B cell (primary cell): Measurements from ENCODE around the gene ANKRD52. TPM values are rescaled to one million over a fixed set of nuclear protein-coding genes. Genes with fewer than 3 reads are reported as not detected.

ENCODE experiments used
- ATAC-seq: fragments of 200-7000 bp; cut with Tn5 transposase; one replicate; pipeline ENCODE4 v1.10.0; 2021; ENCODE audit warnings: low read depth, mild to moderate bottlenecking, moderate number of reproducible peaks, moderate library complexity
- CTCF ChIA-PET: fragments of 350-600 bp; sonication (Branson Sonifier 250); formaldehyde crosslinking; loops from one replicate; lab custom pipeline; 2021; ENCODE audit warnings: antibody characterized with exemption, inconsistent platforms; lab: Charles Lee
- POLR2A ChIA-PET: fragments of 350-600 bp; sonication (Branson Sonifier 250); formaldehyde crosslinking; loops from one replicate; lab custom pipeline; 2021; ENCODE audit warnings: antibody characterized with exemption; lab: Charles Lee
- DNase-seq: peaks from one replicate; pipeline ENCODE4 v3.0.0; 2013
- H2AFZ ChIP-seq: 2 replicates; pipeline ENCODE4 v1.6.1; 2012; ENCODE audit warnings: mild to moderate bottlenecking, low read depth, low read length; ENCODE audit not compliant: insufficient read depth, poor library complexity, severe bottlenecking
- H3K27ac ChIP-seq, 2 donors: 1 replicate in 1 of 2; 2 replicates in 1 of 2; pipeline ENCODE4 v1.5.1; 2012 to 2013; ENCODE audit warnings: low read length in 2 of 2, mild to moderate bottlenecking in 2 of 2, moderate library complexity in 1 of 2
- H3K27me3 ChIP-seq, 4 experiments: fragments of 200-600 bp in 1 of 4; sonication (generic) in 1 of 4; replicated peaks in 1 of 4; 1 replicate in 2 of 4; 2 replicates in 2 of 4; pipeline versions ENCODE4 v1.6.1 to v1.7.0; 2013 to 2016; ENCODE audit warnings: low read length in 3 of 4, mild to moderate bottlenecking in 2 of 4, mixed read lengths in 1 of 4, moderate library complexity in 1 of 4; ENCODE audit not compliant: insufficient read depth in 4 of 4, control insufficient read depth in 3 of 4; ENCODE audit errors: control extremely low read depth in 1 of 4
- H3K36me3 ChIP-seq, 2 experiments: replicated peaks in 1 of 2; 1 replicate in 1 of 2; 2 replicates in 1 of 2; pipeline versions ENCODE4 v1.6.1 to v1.7.1; 2013; ENCODE audit warnings: low read length in 1 of 2; ENCODE audit not compliant: insufficient read depth in 2 of 2, control insufficient read depth in 1 of 2; ENCODE audit errors: control extremely low read depth in 1 of 2, extremely low read depth in 1 of 2
- H3K4me1 ChIP-seq, 2 donors: fragments of 200-600 bp in 1 of 2; sonication (generic) in 1 of 2; 1 replicate in 1 of 2; 2 replicates in 1 of 2; pipeline versions ENCODE4 v1.5.1 to v1.6.1; 2013 to 2017; ENCODE audit warnings: low read length in 2 of 2; ENCODE audit not compliant: control insufficient read depth in 2 of 2, insufficient read depth in 2 of 2
- H3K4me2 ChIP-seq: replicated peaks from 2 replicates; pipeline ENCODE3; 2012; ENCODE audit warnings: mild to moderate bottlenecking, low read depth, low read length; ENCODE audit not compliant: poor library complexity, severe bottlenecking
- H3K4me3 ChIP-seq, 5 experiments: fragments of 200-600 bp in 1 of 5; sonication (generic) in 1 of 5; 1 replicate in 3 of 5; 2 replicates in 2 of 5; pipeline versions ENCODE4 v1.5.1 to v1.7.0; 2011 to 2016; ENCODE audit warnings: low read length in 4 of 5, mild to moderate bottlenecking in 4 of 5, low read depth in 2 of 5, control low read depth in 1 of 5, moderate library complexity in 1 of 5; ENCODE audit not compliant: insufficient read depth in 1 of 5; ENCODE audit errors: control extremely low read depth in 1 of 5, extremely low read depth in 1 of 5
- H3K79me2 ChIP-seq: fragments of 200-600 bp; sonication (generic); one replicate; pipeline ENCODE4 v1.6.0; 2016; ENCODE audit warnings: low read length; ENCODE audit not compliant: control insufficient read depth, insufficient read depth
- H3K9ac ChIP-seq: fragments of 200-600 bp; sonication (generic); 2 replicates; pipeline ENCODE4 v1.6.1; 2017; ENCODE audit warnings: mild to moderate bottlenecking, low read length, moderate library complexity
- H3K9me3 ChIP-seq, 3 donors: one replicate each; pipeline versions ENCODE4 v1.6.1 to v1.7.1; 2013; ENCODE audit warnings: low read length in 2 of 3; ENCODE audit not compliant: control insufficient read depth in 2 of 3, insufficient read depth in 1 of 3; ENCODE audit errors: control extremely low read depth in 1 of 3
- H4K20me1 ChIP-seq: 2 replicates; pipeline ENCODE4 v1.6.0; 2012; ENCODE audit warnings: mild to moderate bottlenecking, low read length; ENCODE audit not compliant: insufficient read depth, control insufficient read depth, poor library complexity, severe bottlenecking
- H3K27ac Mint-ChIP-seq: one replicate; pipeline ENCODE4 v1.8.0; 2021; ENCODE audit warnings: mixed read lengths
- H3K27me3 Mint-ChIP-seq: one replicate; pipeline ENCODE4 v1.8.0; 2021; ENCODE audit warnings: mixed read lengths
- H3K4me1 Mint-ChIP-seq: one replicate; pipeline ENCODE4 v1.8.0; 2021; ENCODE audit warnings: mixed read lengths
- H3K4me3 Mint-ChIP-seq: one replicate; pipeline ENCODE4 v1.8.0; 2021; ENCODE audit warnings: mixed read lengths
- H3K9me3 Mint-ChIP-seq: one replicate; pipeline ENCODE4 v1.8.0; 2022; ENCODE audit warnings: mixed read lengths; ENCODE audit not compliant: insufficient read depth
- CTCF ChIP-seq: fragments of 200-600 bp; IDR thresholded peaks from one replicate; pipeline ENCODE4 v1.8.0; 2022; ENCODE audit warnings: antibody characterized with exemption, mild to moderate bottlenecking
- EZH2 ChIP-seq: IDR thresholded peaks from 2 replicates; pipeline ENCODE4 v1.6.1; 2012; ENCODE audit warnings: borderline replicate concordance, low read depth, mild to moderate bottlenecking, moderate library complexity, low read length; ENCODE audit not compliant: insufficient read depth, poor library complexity, severe bottlenecking
- WGBS: methylation state at CpG from one replicate; pipeline ENCODE4 v1.1.5; 2013; ENCODE audit warnings: missing lambda C conversion rate; ENCODE audit not compliant: insufficient coverage; 5-methylcytosine and 5-hydroxymethylcytosine counted together
- intact Hi-C: fragments of 100-400 bp; cut with micrococcal nuclease; formaldehyde crosslinking; loops from one replicate; pipeline ENCODE4 v1.10.0; 2022
- polyA plus RNA-seq: library from polyadenylated mRNA; depleted of rRNA; stranded (reverse); fragments of >200 nt; gene quantifications from 2 replicates; pipeline ENCODE4 v1.2.3, GENCODE V29; 2012
- total RNA-seq, 2 donors: library from RNA; stranded (reverse); fragments of 120-200 nt in 1 of 2; gene quantifications; 1 replicate in 1 of 2; 2 replicates in 1 of 2; pipeline versions ENCODE4 v1.2.3 to v1.2.4, GENCODE V29; 2013 to 2022

ANKRD52 gene
- total and polyA plus RNA-seq, 2 donors (not counting 1 experiment from before 2014, with no cell fraction given): 17.9 to 46.5 TPM

GRCh38 chr12:56219840-56220239, 38.3 kb downstream of the ANKRD52 start:
- Histone ChIP-seq H3K4me2 (peak overlapping the region; percentile 98), H3K9me3 (no peaks in the 10 kb centered on the region), H4K20me1 (peaks cover 40% of the 10 kb centered on the region), H3K79me2 (peaks cover 76% of the 10 kb centered on the region), H3K4me3 (no peak overlapping the region), H3K27me3 (no peaks in the 10 kb centered on the region), H3K4me1 (peaks cover 26 to 46% of the 10 kb centered on the region in 2 donors), H3K36me3 (peaks cover 1 to 13% of the 10 kb centered on the region in 2 experiments), H3K27ac (peak overlapping the region; percentile 49 to 99), H2AFZ (no peak overlapping the region), H3K9ac (no peak overlapping the region)
- no peak for TF ChIP-seq CTCF
- TF ChIP-seq EZH2: no peak
- no CpG with 5 or more reads among the region's 9 CpGs for WGBS
- intact Hi-C loops: loop anchor here (2.0 kb wide), 2 partner anchors 61 to 93 kb away; partner anchors contain the start of gene MYL6
- peak overlapping the region; percentile 56 for H3K27ac Mint-ChIP-seq
- H3K4me3 Mint-ChIP-seq: peak overlapping the region; percentile 49
- H3K9me3 Mint-ChIP-seq: no peaks in the 10 kb centered on the region
- ChIA-PET POLR2A (interaction anchor here (0.6 to 4.1 kb wide), 3 partner anchors 12 to 102 kb away, joined by 4 to 65 read pairs (median 24); partner anchors contain the start of gene ZC3H10), CTCF (interaction anchor here (0.7 to 4.6 kb wide), 5 partner anchors 13 to 38 kb away, joined by 3 to 126 read pairs (median 19); partner anchors contain the start of genes ANKRD52 and SMARCC2)
- H3K4me1 Mint-ChIP-seq: peaks cover 50% of the 10 kb centered on the region
- ATAC-seq (no peak), DNase-seq (no peak)
- H3K27me3 Mint-ChIP-seq: no peaks in the 10 kb centered on the region

GRCh38 chr12:56216461-56216860, 41.7 kb downstream of the ANKRD52 start:
- Mint-ChIP-seq H3K4me1 (peaks cover 27% of the 10 kb centered on the region), H3K9me3 (no peaks in the 10 kb centered on the region), H3K27ac (no peak overlapping the region), H3K27me3 (no peaks in the 10 kb centered on the region), H3K4me3 (peak overlapping the region; percentile 34)
- ATAC-seq (no peak), DNase-seq (no peak)
- Histone ChIP-seq H2AFZ (no peak overlapping the region), H3K9ac (no peak overlapping the region), H3K27ac (no peak overlapping the region), H4K20me1 (peaks cover 44% of the 10 kb centered on the region), H3K4me2 (no peak overlapping the region), H3K4me1 (peaks cover 7 to 19% of the 10 kb centered on the region in 2 donors), H3K79me2 (peaks cover 85% of the 10 kb centered on the region), H3K9me3 (no peaks in the 10 kb centered on the region), H3K27me3 (no peaks in the 10 kb centered on the region), H3K4me3 (no peak overlapping the region), H3K36me3 (peaks cover 4 to 44% of the 10 kb centered on the region in 2 experiments)
- POLR2A ChIA-PET: interaction anchor here (0.7 kb wide), 1 partner anchor 861 kb away, joined by 3 read pairs; no protein-coding TSS in a partner anchor
- intact Hi-C loops: no loop called here
- TF ChIP-seq EZH2 (no peak), CTCF (no peak)
- no CpG with 5 or more reads among the region's 3 CpGs for WGBS
- CTCF ChIA-PET: interaction anchor here (1.0 to 1.2 kb wide), 3 partner anchors 8 to 100 kb away, joined by 3 to 4 read pairs (median 3); partner anchors contain the start of gene RPL41
